ENCODE data around the gene AURKB.

DNA sequence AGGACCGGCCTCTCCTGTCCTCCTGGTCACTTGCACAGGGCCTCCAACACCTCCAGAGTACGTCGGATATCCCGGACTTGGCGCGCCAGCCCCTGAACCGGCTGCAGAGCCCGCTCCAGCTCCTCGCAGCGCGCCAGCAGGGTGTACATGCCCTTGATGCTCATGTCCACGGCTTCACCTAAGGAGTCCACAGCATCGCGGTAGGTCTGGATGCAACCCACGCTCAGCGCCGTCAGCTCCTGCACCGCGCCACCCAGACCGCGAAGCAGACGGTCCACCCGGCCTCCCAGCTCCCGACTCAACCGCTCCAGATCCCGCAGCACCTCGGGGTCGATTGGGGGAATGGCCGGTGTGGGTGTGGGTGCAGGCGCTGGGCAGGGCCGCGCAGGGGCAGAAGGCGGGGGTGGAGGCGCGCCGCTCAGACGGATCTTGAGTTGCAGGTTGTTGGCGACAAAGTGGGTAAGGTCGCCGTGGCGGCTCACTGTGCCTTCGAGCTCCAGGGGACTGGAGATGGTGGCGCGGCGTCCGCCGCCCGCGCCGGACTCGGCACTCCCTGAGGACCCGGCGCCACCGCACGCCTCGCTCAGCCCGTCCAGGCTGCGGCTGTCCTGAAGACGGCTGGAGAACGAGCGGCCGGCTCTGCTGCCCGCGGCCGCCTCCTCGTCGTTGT is 21.2 kb downstream of the AURKB start:
- TF ChIP-seq, protein P1, sequence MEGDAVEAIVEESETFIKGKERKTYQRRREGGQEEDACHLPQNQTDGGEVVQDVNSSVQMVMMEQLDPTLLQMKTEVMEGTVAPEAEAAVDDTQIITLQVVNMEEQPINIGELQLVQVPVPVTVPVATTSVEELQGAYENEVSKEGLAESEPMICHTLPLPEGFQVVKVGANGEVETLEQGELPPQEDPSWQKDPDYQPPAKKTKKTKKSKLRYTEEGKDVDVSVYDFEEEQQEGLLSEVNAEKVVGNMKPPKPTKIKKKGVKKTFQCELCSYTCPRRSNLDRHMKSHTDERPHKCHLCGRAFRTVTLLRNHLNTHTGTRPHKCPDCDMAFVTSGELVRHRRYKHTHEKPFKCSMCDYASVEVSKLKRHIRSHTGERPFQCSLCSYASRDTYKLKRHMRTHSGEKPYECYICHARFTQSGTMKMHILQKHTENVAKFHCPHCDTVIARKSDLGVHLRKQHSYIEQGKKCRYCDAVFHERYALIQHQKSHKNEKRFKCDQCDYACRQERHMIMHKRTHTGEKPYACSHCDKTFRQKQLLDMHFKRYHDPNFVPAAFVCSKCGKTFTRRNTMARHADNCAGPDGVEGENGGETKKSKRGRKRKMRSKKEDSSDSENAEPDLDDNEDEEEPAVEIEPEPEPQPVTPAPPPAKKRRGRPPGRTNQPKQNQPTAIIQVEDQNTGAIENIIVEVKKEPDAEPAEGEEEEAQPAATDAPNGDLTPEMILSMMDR (IDR thresholded peaks at IDR 0.05), result no peak
- TF ChIP-seq POLR2A (IDR thresholded peaks at IDR 0.05), result no peak
